Kidney (tissue), 14 donors: ENCODE data around the gene GPC6. TPM values are rescaled to one million over a fixed set of nuclear protein-coding genes. Genes with fewer than 3 reads are reported as not detected.

Experiments
- DNase-seq, 5 donors: peaks; one replicate each; pipeline ENCODE4 v3.0.0-alpha.2; 2013 to 2020
- FAIRE-seq: peaks from 2 replicates; lab custom pipeline; 2012; peaks lifted over from hg19 to GRCh38; lab: Jason Lieb, UNC
- H3K27ac ChIP-seq, 2 donors: one replicate each; pipeline ENCODE4 v1.7.0; 2013; ENCODE audit warnings: low read depth in 2 of 2, low read length in 2 of 2, inconsistent platforms in 1 of 2
- H3K27me3 ChIP-seq: one replicate; pipeline ENCODE4 v1.7.1; 2013; ENCODE audit warnings: low read length, inconsistent platforms; ENCODE audit not compliant: control insufficient read depth, insufficient read depth
- H3K36me3 ChIP-seq, 3 donors: one replicate each; pipeline versions ENCODE4 v1.7.0 to v1.7.1; 2013; ENCODE audit warnings: low read length in 3 of 3, control low read depth in 1 of 3, inconsistent platforms in 1 of 3; ENCODE audit not compliant: insufficient read depth in 3 of 3, control insufficient read depth in 2 of 3
- H3K4me1 ChIP-seq, 3 donors: one replicate each; pipeline versions ENCODE4 v1.7.0 to v1.7.1; 2013; ENCODE audit warnings: low read length in 3 of 3, inconsistent platforms in 1 of 3, low read depth in 1 of 3; ENCODE audit not compliant: control insufficient read depth in 2 of 3, insufficient read depth in 2 of 3
- H3K4me3 ChIP-seq, 3 donors: one replicate each; pipeline versions ENCODE4 v1.7.0 to v1.8.1; 2013; ENCODE audit warnings: low read length in 3 of 3, control low read depth in 1 of 3, inconsistent platforms in 1 of 3
- H3K9ac ChIP-seq, 3 donors: one replicate each; pipeline versions ENCODE4 v1.7.0 to v1.7.1; 2013; ENCODE audit warnings: low read length in 3 of 3, control low read depth in 1 of 3, inconsistent platforms in 1 of 3
- H3K9me3 ChIP-seq, 3 donors: one replicate each; pipeline versions ENCODE4 v1.7.0 to v1.7.1; 2013; ENCODE audit warnings: low read length in 3 of 3, control low read depth in 1 of 3, inconsistent platforms in 1 of 3; ENCODE audit not compliant: control insufficient read depth in 2 of 3, insufficient read depth in 1 of 3
- CTCF ChIP-seq: IDR thresholded peaks from 3 replicates; pipeline ENCODE4 v1.5.1; 2012; ENCODE audit warnings: mild to moderate bottlenecking, moderate library complexity, borderline replicate concordance; ENCODE audit not compliant: insufficient read depth; ENCODE audit errors: extremely low read depth
- intact Hi-C: fragments of 100-400 bp; cut with DNase I; formaldehyde crosslinking; loops from one replicate; pipeline ENCODE4 v1.11.1; 2022
- polyA plus RNA-seq: library from polyadenylated mRNA; stranded (reverse); fragments of 350-450 nt; fragmentation: Illumina TruSeq; extraction: RNeasy Lipid Tissue Mini Kit (QIAGEN cat#74804); gene quantifications from one replicate; pipeline ENCODE4 v1.2.3, GENCODE V29; 2014; ENCODE audit warnings: low read depth, low replicate concordance; ENCODE audit not compliant: insufficient read depth
- total RNA-seq: library from RNA; stranded (reverse); fragmentation: NEBNext Ultra II Directional; extraction: Animal tissue kit (Norgen Biotek cat#: 25700); gene quantifications from one replicate; pipeline ENCODE4 v1.2.1, GENCODE V29; 2021
- donor health status: control.
- donor health status: control.
- donor health status: control.
- donor health status: control.
- donor health status: control.
- donor health status: DM: yes; HTN: yes; CAD: no.
- donor health status: Normal renal cell carcinoma (clear cell type).

The GPC6 gene
- total and polyA plus RNA-seq, 2 donors from 2014 or later, result 6.2 to 15.5 TPM

DNA sequence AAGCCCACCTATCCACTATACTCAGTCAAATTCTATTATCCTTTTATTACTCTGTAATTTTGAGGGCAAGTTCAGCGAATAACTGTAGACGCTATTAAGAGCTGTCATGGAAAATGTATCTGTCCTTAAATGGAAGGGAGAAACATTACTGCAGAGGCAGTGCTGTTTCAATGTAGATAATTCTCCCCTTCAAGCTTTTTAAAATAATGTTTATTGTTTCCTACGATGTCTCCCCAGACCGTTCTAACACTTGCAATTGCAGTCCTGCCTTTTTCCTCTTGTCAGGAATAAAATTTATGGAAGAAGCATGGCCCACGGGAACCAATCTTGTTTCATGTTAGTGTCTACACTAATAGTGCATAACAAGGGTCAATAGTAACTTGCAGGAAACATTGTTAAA, 159.5 kb downstream of the GPC6 start:
- no peak overlapping the region for H3K4me3 ChIP-seq
- FAIRE-seq (no peak), DNase-seq (peak in 1 of 5 donors; percentile 11)
- no peak overlapping the region for H3K9ac ChIP-seq
- H3K27me3 ChIP-seq, result no peaks in the 10 kb centered on the region
- intact Hi-C loops, result no loop called here
- no peaks in the 10 kb centered on the region for H3K9me3 ChIP-seq
- no peak for TF ChIP-seq CTCF
- H3K4me1 ChIP-seq, result no peaks in the 10 kb centered on the region
- H3K36me3 ChIP-seq, result no peaks in the 10 kb centered on the region
- no peak overlapping the region for H3K27ac ChIP-seq

- Histone ChIP-seq H3K4me1 (no peaks in the 10 kb centered on the region), H3K36me3 (no peaks in the 10 kb centered on the region), H3K27ac (no peak overlapping the region), H3K9ac (no peak overlapping the region), H3K4me3 (no peak overlapping the region), H3K9me3 (no peaks in the 10 kb centered on the region), H3K27me3 (no peaks in the 10 kb centered on the region)
- no peak for TF ChIP-seq CTCF
- no peak for DNase-seq
- no peak for FAIRE-seq
- intact Hi-C loops, result no loop called here
Observed at GRCh38 chr13:93388701-93389100, 162.1 kb downstream of the GPC6 start.

- DNase-seq (no peak), FAIRE-seq (no peak)
- intact Hi-C loops, result no loop called here
- Histone ChIP-seq H3K27me3 (no peaks in the 10 kb centered on the region), H3K4me3 (no peak overlapping the region), H3K27ac (no peak overlapping the region), H3K9me3 (no peaks in the 10 kb centered on the region), H3K4me1 (no peaks in the 10 kb centered on the region), H3K36me3 (no peaks in the 10 kb centered on the region), H3K9ac (no peak overlapping the region)
- no peak for TF ChIP-seq CTCF
Observed at GRCh38 chr13:93397619-93398018, 171.0 kb downstream of the GPC6 start.

DNA sequence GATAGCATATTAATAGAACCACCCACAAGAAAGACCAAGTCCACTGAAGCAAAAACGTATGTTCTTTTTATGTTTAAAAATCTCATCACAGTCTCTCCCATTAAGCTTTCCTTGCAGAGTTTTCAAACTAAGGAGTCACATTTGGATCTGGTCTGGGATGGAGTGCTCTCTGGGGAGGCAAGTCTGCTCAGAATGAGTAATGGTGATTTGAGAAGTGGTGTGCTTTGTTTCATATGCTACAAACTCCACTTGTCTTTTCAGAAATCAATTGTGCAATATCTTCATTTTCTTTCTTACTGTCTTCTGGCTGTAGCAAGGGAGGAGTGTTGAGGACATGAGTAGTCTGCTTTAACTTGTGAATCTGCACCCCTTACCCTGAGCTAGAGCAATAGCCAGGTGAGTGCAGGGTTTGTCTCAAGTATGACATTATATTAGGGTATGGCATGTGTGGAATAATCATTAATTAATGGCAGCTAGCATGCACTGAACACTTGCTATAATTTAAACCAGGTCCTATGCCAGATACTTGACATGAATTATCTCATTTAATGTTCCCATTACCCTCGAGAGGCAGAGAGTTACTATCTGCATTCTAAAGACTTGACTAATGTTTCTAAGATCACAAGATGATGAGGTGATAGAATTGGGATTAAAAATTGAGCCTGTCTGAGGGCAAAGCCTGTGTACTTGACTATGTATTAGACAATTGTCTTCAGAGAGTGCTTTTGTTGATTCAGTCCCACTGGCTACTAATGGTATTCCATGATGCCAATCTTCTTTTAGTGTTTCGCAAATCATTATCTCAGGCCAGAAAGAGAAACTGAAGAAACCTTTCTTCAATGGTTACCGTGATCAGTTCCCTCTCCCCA, 171.8 kb downstream of the GPC6 start:
- Histone ChIP-seq H3K4me3 (no peak overlapping the region), H3K4me1 (no peaks in the 10 kb centered on the region), H3K27me3 (no peaks in the 10 kb centered on the region), H3K27ac (no peak overlapping the region), H3K9me3 (no peaks in the 10 kb centered on the region), H3K9ac (no peak overlapping the region), H3K36me3 (no peaks in the 10 kb centered on the region)
- DNase-seq, result no peak
- no peak for FAIRE-seq
- no peak for TF ChIP-seq CTCF
- intact Hi-C loops, result no loop called here
